Measurements from ENCODE around the gene DCAF5.

DNA sequence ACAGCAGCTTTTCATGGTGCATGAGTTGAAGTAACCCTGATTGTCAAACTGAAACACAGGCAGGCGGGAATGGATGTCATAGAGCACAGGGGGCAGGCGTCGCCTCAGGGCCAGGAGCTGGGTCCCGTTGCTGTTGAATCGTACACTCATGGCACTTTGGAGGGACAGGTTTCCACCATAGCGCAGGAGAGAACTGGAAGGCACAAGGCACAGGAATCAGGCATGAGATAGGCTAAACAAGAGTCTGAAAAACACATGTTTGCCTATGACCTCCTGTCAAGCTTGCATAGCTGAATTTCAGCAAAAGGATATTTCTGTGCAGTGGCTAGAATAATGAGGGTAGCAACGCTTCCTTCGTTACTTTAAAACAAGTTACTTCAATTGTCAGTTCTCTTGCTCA lies 61.2 kb downstream of the DCAF5 start:
- TF ChIP-seq, protein P1, sequence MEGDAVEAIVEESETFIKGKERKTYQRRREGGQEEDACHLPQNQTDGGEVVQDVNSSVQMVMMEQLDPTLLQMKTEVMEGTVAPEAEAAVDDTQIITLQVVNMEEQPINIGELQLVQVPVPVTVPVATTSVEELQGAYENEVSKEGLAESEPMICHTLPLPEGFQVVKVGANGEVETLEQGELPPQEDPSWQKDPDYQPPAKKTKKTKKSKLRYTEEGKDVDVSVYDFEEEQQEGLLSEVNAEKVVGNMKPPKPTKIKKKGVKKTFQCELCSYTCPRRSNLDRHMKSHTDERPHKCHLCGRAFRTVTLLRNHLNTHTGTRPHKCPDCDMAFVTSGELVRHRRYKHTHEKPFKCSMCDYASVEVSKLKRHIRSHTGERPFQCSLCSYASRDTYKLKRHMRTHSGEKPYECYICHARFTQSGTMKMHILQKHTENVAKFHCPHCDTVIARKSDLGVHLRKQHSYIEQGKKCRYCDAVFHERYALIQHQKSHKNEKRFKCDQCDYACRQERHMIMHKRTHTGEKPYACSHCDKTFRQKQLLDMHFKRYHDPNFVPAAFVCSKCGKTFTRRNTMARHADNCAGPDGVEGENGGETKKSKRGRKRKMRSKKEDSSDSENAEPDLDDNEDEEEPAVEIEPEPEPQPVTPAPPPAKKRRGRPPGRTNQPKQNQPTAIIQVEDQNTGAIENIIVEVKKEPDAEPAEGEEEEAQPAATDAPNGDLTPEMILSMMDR (conservative IDR thresholded peaks at IDR 0.05; ENCODE audit: low read length), result no peak
- TF ChIP-seq EZH2phosphoT487 (IDR thresholded peaks at IDR 0.05; ENCODE audit: borderline replicate concordance), result no peak
